Stimulated activated naive CD4-positive, alpha-beta T cell treated with Interleukin-2 at 50 U/mL for 16 hours (primary cell): ENCODE data around the gene ADAT2.
A peak's percentile ranks its signal among the peaks of the same experiment; 100 is the strongest.

Experiments
- DNase-seq: peaks from one replicate; lab custom pipeline; 2025; lab: John Stamatoyannopoulos, UW

ADAT2 gene

DNA sequence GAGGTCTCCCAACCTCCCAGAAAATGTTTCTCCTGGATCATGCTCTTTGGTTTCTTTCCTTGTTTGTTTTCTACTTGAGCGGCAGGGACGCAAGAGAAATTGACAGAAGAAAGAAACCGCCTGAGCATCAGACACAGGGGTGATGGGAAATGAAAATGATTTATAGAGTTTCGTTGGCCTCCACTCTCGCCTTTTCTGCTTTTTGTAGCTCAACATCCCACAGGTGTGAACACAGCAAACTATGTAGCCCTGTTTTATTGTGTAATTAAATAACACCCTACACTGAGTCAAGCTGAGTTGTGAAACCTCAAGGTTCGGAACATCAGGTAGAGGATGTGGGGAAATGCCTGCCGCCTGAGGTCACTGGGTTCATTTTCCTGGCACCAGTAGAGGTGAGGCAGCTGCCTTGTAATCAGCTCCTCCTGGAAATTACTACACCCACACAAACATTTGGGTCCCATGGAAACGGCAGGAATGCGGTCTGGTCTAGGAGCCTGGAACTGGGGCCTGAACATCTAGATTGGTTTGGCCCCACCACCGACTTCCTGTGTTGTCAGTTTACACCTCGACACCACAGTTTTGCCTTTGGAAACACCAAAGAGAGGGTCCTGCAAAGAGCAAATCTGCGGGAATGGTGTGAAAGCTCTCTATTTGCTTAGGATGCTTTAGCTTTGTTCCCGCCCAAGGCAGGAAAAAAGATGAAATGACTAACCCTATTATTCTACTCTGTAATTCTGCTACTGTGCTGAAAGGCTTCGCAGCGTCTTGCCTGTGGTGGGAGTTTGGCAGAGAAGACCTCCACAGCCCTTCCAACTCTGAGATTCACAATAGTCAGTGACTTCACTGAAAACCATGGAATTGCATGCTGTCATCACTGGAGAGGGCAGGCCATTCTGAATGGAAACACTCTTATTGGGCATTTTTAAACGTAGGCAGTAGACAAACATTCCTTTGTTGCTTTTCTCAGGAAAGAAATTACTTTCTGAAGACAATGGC, 53.0 kb downstream of the ADAT2 start:
- peak; percentile 15 for DNase-seq

DNA sequence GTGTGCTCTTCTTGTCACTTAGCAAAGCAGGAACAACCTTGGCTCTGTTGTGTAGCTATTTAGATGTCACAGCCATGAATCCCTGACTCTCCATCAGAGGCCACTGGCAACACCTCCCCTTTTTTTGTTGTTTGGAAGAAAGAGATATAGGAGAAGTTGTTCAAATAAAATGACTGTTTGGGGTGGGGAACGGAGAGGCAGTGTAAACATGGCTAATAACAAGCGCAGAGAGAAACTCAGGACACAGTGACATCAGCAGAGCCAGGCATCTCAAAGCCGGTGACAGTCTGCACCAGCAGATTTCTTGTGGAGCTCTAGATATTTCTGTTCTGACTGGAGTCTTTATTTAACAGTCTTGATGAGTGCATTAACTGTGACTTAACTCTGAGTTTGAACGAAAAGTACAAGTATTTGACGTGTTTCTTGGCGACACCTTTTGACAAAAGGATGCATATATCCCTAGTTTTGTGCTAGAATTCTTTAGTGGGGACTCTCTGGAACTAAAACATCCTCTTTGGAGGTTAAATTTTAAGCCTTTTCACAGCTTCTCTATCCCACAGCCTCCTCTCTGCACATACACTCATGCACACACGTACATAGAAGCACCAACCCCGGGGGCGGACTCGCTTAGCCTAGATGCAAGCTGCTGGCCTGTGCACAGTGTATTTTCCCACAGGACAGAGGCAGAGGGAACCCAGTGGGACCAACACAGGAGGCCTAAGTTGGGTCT, 53.8 kb downstream of the ADAT2 start:
- no peak for DNase-seq

DNA sequence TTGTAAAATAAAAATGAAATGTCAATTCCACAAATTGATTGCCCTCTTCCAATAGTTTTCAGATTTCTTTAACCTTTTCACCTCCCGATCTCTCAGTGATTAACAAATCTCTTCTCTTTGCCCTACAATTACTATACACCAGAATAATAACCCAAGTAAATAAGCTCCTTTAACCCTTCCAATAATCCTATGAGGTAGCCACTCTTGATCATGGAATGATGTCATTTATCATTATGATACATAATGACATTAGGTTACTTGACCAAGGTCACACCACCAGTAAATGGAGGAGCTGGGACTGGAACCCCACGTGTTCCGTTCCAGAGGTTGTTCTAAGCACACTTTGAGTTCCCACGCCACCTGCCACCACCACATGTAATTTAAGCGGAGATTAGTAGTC, 54.8 kb downstream of the ADAT2 start:
- no peak for DNase-seq

DNA sequence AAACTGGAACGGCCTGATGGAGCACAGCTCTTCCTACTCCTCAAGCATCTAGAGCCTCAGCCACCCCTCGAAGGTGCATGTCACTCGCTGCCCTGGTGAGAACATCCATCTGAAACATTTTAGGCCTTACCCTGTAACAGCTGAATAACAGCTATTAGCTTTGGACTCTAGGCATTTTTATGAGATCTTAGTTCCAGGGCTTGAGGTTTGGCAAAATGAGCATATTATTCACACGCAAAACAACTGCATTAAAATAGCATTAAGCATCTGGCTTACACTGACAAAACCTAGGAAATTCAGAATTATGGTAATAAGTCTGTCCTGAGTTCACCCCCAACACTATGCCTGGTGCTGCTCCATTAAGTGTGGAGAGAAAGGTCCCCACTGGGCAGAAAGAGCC, 56.1 kb downstream of the ADAT2 start:
- no peak for DNase-seq

DNA sequence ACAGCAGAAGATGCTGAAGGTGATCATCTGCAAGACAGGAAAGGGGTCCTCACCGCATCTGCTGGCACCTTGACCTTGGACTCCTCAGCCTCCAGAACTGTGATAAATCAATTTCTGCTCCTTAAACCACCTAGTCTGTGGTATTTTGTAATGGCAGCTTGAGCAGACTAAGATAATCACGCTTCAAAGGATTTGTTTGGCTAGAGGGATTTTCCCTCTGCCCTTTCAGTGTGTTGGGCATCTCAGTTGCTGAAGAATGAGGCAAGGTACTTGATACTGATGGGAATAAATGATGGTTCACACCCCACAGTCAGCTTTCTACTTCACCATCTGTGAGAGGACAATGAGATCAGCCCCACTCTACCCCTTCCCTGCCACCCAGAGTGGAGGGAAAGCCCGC, 60.2 kb downstream of the ADAT2 start:
- no peak for DNase-seq

DNA sequence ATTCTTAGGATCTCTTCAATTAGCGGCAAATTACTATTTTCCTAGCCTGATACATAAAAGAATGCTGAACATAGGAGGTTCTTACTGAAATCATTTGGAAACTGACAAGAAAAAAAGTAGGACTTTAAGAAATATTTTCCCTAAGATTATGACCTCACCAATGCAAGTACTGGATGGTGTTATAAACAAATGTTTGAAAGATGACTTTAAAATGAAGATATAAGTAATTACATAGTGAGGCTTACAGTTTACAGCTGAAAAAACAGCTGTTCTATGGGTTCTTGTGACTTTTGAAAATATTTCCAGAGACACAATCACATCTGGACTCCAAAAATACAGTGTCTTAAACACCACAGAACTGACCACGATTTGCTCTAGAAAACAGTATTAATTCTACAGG, 64.9 kb downstream of the ADAT2 start:
- DNase-seq, result no peak

DNA sequence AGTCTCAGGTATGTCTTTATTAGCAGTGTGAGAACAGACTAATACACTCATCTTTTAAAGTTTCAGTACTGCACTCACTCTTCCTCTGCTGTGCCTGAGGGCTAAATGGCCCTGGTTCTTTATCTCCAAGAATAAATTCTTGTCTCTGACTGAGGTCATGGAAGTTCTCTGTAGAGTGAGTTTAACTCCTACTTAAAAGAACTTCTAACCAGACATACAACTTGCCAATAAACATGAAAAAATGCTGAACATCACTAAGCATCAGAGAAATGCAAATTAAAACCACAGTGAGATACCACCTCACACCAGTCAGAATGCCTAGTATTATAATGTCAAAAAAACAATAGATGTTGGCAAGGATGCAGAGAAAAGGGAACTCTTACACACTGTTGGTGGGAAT, 73.6 kb downstream of the ADAT2 start:
- DNase-seq, result no peak

DNA sequence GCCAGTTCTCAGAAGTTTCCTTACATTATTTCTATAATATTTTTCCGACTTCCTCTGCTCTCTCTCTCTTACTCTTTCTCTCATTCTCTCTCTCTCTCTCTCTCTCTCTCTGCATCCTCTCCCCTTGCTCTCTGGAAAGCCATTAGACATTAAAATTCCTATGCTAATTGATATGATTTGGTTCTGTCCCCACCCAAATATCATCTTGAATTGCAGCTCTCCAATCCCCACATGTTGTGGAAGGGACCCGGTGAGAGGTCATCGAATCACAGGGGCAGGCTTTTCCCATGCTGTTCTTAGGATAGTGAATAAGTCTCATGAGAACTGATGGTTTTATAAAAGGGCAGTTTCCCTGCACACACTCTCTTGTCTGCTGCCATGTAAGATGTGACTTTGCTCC, 74.1 kb downstream of the ADAT2 start:
- no peak for DNase-seq

DNA sequence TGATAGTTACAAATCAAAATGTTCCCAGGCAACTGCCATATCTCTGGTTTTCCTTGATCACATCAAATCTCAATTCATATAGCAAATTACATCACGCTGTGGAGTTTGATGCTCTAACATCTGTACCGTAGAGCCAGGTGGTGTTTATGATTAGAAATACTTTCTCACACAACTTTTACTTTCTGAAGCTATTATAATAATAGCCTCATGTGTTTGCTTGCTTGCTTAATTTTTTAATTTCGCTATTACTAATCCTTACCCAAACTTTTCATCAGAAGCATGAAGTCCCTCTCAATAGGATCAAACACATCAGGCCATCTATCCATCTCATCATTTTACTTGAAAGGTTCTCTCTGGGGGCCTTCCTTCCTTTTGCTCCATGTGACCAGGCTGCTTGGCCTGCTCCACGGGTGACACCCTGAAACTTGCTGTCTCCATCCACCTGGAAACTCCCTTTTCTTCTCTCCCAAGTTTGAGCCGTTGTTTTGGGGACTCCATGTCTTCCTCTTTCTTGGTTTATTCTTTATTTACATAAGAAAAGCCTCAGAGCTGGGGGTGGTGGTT, 75.4 kb downstream of the ADAT2 start:
- no peak for DNase-seq

DNA sequence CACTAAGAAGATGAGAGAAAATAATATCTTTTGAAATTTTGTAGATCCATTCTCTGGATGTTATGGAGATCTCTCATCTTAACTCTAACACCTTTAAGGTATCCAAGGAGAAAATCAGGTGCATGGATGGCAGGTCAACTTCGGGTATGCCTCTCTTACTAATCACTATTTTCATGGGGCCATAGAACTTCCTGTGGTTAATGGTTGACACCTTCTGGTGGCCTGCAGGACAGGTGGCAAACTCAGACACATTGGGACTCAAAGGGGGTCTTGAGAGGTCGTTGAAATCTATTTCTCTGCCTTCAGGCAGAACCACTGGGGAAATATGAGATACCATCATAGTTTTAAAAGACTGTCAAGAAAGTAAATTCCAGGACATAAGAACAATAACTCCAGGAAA, 76.5 kb downstream of the ADAT2 start:
- no peak for DNase-seq
